MCF 10A (cell line): ENCODE results near the gene BICRAL. TPM values are rescaled to one million over a fixed set of nuclear protein-coding genes. Genes with fewer than 3 reads are reported as not detected.

Experiments used
- BruUV-seq: library from RNA; stranded (reverse); fragments of 400-500 nt; replicated peaks from 2 replicates; lab custom pipeline; 2021; lab: Mats Ljungman, UMichigan
- CTCF ChIA-PET: fragments of 300-600 bp; sonication (Branson Sonifier 250); formaldehyde crosslinking; extraction: SDS; loops from one replicate; lab custom pipeline; 2021; ENCODE audit warnings: antibody characterized with exemption, inconsistent platforms; lab: Yijun Ruan, JAX
- POLR2A ChIA-PET: fragments of 300-600, 350-650 bp; sonication (Branson Sonifier 250); formaldehyde crosslinking; extraction: SDS; loops from one replicate; lab custom pipeline; 2020; ENCODE audit warnings: antibody characterized with exemption, inconsistent platforms; lab: Yijun Ruan, JAX
- DNase-seq: peaks from one replicate; pipeline ENCODE4 v3.0.0-alpha.2; 2018; ENCODE audit not compliant: unreplicated experiment
- H3K27ac Mint-ChIP-seq: one replicate; pipeline ENCODE4 v1.8.0; 2022; ENCODE audit warnings: mild to moderate bottlenecking, low read depth, mixed read lengths; ENCODE audit not compliant: unreplicated experiment
- H3K27me3 Mint-ChIP-seq: one replicate; pipeline ENCODE4 v1.8.0; 2022; ENCODE audit warnings: mixed read lengths; ENCODE audit not compliant: insufficient read depth, unreplicated experiment
- H3K36me3 Mint-ChIP-seq: one replicate; pipeline ENCODE4 v1.8.0; 2022; ENCODE audit warnings: mild to moderate bottlenecking, moderate library complexity, mixed read lengths; ENCODE audit not compliant: insufficient read depth, unreplicated experiment
- H3K4me1 Mint-ChIP-seq: one replicate; pipeline ENCODE4 v1.8.0; 2022; ENCODE audit warnings: mixed read lengths; ENCODE audit not compliant: insufficient read depth, unreplicated experiment
- H3K4me3 Mint-ChIP-seq: one replicate; pipeline ENCODE4 v1.8.0; 2022; ENCODE audit warnings: mild to moderate bottlenecking, moderate library complexity, mixed read lengths; ENCODE audit not compliant: unreplicated experiment
- H3K9me3 Mint-ChIP-seq: one replicate; pipeline ENCODE4 v1.8.0; 2022; ENCODE audit warnings: mixed read lengths; ENCODE audit not compliant: unreplicated experiment
- CTCF ChIP-seq: fragments of 200-600 bp; IDR thresholded peaks from one replicate; pipeline ENCODE4 v1.8.0; 2022; ENCODE audit warnings: antibody characterized with exemption, mild to moderate bottlenecking; ENCODE audit not compliant: unreplicated experiment
- intact Hi-C: fragments of 100-400 bp; cut with micrococcal nuclease; formaldehyde crosslinking; loops from 2 replicates; pipeline ENCODE4 v1.14.1; 2022
- total RNA-seq: library from RNA; stranded (reverse); gene quantifications from 2 replicates; pipeline ENCODE4 v1.2.3, GENCODE V29; 2022

The BICRAL gene
- total RNA-seq, 1 experiment from 2014 or later: 9.8 TPM

GRCh38 chr6:42851599-42851998, 69.7 kb downstream of the BICRAL start:
- BruUV-seq: no TSS peak
- no peak for DNase-seq
- Mint-ChIP-seq H3K36me3 (peaks cover 46% of the 10 kb centered on the region), H3K27ac (no peak overlapping the region), H3K9me3 (no peaks in the 10 kb centered on the region), H3K4me3 (no peak overlapping the region), H3K27me3 (no peaks in the 10 kb centered on the region), H3K4me1 (no peaks in the 10 kb centered on the region)
- intact Hi-C loops: no loop called here
- TF ChIP-seq CTCF: no peak
- POLR2A ChIA-PET: interaction anchor here (0.5 to 0.9 kb wide), 2 partner anchors 28 to 32 kb away, joined by 3 read pairs; partner anchors contain the start of gene RPL7L1
- CTCF ChIA-PET: no interaction called here

DNA sequence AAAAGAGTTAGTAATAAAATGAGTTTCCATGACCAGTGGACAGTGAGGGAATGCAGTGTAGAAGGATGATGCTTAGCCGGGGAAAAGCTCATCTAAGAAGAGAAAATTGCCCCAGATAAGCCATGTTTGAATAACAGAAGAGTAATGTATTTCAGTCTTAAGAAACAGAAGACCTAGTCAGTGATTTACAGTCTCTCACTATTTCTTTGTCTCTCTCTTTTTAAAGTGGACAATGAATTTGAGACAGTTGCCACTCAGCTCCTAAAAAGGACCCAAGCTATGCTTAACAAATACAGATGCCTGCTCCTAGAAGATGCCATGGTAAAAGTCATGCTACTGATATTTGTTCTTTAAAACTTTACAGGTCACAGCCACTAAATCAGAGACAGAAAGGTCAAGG, 78.2 kb downstream of the BICRAL start:
- TF ChIP-seq CTCF: no peak
- POLR2A ChIA-PET: no interaction called here
- Mint-ChIP-seq H3K36me3 (peaks cover 99% of the 10 kb centered on the region), H3K27ac (peak overlapping the region; percentile 12), H3K9me3 (no peaks in the 10 kb centered on the region), H3K27me3 (no peaks in the 10 kb centered on the region), H3K4me3 (no peak overlapping the region), H3K4me1 (no peaks in the 10 kb centered on the region)
- intact Hi-C loops: no loop called here
- CTCF ChIA-PET: interaction anchor here (0.6 to 0.9 kb wide), 2 partner anchors 134 to 217 kb away, joined by 3 read pairs; no protein-coding TSS in a partner anchor
- BruUV-seq: no TSS peak
- no peak for DNase-seq

GRCh38 chr6:42860481-42860880, 78.6 kb downstream of the BICRAL start:
- Mint-ChIP-seq H3K4me1 (no peaks in the 10 kb centered on the region), H3K4me3 (no peak overlapping the region), H3K27ac (no peak overlapping the region), H3K9me3 (no peaks in the 10 kb centered on the region), H3K27me3 (no peaks in the 10 kb centered on the region), H3K36me3 (peaks cover 99% of the 10 kb centered on the region)
- intact Hi-C loops: no loop called here
- no TSS peak for BruUV-seq
- no peak for DNase-seq
- TF ChIP-seq CTCF: no peak
- ChIA-PET POLR2A (no interaction called here), CTCF (interaction anchor here (0.6 to 1.1 kb wide), 3 partner anchors 17 to 217 kb away, joined by 3 to 4 read pairs (median 3); no protein-coding TSS in a partner anchor)

GRCh38 chr6:42864602-42865001, 82.8 kb downstream of the BICRAL start:
- intact Hi-C loops: no loop called here
- POLR2A ChIA-PET: no interaction called here
- H3K9me3 Mint-ChIP-seq: no peaks in the 10 kb centered on the region
- H3K36me3 Mint-ChIP-seq: peaks cover 77% of the 10 kb centered on the region
- H3K27me3 Mint-ChIP-seq: no peaks in the 10 kb centered on the region
- H3K4me1 Mint-ChIP-seq: no peaks in the 10 kb centered on the region
- no peak overlapping the region for H3K4me3 Mint-ChIP-seq
- H3K27ac Mint-ChIP-seq: no peak overlapping the region
- BruUV-seq: no TSS peak
- DNase-seq: no peak
- CTCF ChIA-PET: interaction anchor here (0.9 kb wide), 1 partner anchor 203 kb away, joined by 3 read pairs; no protein-coding TSS in a partner anchor
- TF ChIP-seq CTCF: no peak
